ENCODE measurements around the gene NDFIP1.
"Not testable (repeated sequence)": the region's sequence is repeated elsewhere in the genome, so short reads cannot be mapped to it uniquely, and the experiment has no call there.

NDFIP1 gene

DNA sequence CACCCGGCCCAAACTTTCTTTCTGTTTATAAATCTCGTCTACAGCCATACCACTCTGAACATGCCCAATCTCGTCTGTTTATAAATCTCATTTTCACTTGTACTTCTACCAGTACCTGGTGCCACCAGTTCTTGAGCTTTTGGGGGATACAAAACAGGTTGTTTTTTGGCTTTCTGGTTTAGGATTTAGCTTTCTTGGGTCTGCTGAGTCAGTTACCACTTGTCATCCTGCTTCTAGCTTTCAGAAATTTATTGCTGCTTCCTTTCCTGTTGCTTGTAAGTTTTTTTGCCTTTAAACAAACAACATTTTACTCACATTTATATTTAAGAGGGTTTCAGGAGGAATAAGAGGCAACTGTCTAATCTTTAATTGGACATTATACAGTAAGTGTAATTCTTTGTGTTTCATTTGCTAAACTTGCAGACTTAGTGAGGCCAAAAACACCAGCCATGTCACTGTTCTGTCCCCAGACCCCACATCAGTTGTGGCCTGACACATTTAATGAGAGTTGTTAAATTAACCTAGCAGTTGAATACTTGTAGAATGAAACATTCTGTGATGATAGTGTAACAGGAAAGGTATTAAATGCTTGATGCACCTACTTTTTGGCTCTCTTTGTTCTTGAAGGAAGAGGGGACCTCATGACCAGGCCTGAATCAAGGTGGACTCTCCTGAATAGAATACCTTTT is 11.8 kb downstream of the NDFIP1 start:
- DNase-seq, result no peak

GRCh38 chr5:142122121-142122520 is 13.5 kb downstream of the NDFIP1 start:
- no peak for DNase-seq

- no peak for DNase-seq
Observed at GRCh38 chr5:142125378-142125777, 16.8 kb downstream of the NDFIP1 start.

- DNase-seq, result no peak
Observed at GRCh38 chr5:142125963-142126362, 17.4 kb downstream of the NDFIP1 start.

- DNase-seq, result no peak
Observed at GRCh38 chr5:142128675-142129208, 20.2 kb downstream of the NDFIP1 start.

- no peak for DNase-seq
Observed at GRCh38 chr5:142129446-142130066, 21.0 kb downstream of the NDFIP1 start.

GRCh38 chr5:142131394-142131793 is 22.8 kb downstream of the NDFIP1 start:
- DNase-seq, result no peak

- no peak for DNase-seq
Observed at GRCh38 chr5:142132916-142133315, 24.3 kb downstream of the NDFIP1 start.

- no peak for DNase-seq
Observed at GRCh38 chr5:142133330-142134206, 25.0 kb downstream of the NDFIP1 start.

DNA sequence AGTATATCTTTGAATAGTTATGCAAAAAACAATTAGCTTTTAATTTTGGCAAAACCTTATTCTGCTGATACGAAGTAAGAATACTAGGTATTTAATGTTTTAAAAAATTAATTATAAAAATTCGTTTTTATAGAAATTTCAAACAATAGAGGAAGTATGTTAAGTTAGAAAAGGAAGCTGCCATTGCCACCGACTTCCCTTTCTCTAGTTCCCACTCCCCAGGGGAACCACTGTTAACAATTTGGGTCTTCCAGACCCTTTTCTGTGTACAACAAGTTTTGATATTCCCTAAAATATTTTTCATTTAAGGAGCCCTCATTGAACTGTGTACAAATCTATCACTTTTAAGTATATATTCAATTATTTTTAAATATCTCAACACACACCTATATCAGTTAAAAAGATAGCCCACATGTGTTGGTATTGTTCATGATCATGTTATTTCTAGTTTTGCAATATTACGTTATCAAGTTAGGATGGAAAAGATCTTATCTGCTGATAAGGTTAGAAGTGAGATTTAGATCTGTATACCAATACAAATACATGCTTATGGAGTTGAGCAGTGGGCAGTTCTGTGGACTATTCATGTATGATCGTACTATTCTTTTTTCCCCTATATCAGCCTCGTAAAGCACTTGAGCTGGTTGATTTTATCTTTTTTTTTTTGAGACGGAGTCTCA is 25.9 kb downstream of the NDFIP1 start:
- no peak for DNase-seq

- DNase-seq, result no peak
Observed at GRCh38 chr5:142141463-142141862, 32.9 kb downstream of the NDFIP1 start.

DNA sequence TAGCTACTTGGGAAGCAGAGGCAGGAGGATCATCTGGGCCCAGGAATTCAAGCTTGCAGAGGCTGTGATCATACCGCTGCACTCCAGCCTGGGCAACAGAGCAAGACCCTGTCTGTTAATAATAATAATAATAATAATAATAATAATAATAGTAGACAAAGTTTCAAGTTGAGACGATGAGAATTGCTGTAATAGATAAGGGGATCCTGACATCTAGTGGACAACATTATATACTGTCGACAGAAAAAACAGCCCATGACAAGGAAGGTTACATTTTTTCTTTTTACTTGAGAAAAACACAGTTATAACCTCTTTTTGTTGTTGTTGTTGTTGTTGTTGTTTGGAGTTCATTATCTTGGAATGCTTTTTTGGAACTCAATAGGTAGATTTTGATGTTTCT is 35.3 kb downstream of the NDFIP1 start:
- DNase-seq, result peak in 1 of 2 experiments; percentile 10

DNA sequence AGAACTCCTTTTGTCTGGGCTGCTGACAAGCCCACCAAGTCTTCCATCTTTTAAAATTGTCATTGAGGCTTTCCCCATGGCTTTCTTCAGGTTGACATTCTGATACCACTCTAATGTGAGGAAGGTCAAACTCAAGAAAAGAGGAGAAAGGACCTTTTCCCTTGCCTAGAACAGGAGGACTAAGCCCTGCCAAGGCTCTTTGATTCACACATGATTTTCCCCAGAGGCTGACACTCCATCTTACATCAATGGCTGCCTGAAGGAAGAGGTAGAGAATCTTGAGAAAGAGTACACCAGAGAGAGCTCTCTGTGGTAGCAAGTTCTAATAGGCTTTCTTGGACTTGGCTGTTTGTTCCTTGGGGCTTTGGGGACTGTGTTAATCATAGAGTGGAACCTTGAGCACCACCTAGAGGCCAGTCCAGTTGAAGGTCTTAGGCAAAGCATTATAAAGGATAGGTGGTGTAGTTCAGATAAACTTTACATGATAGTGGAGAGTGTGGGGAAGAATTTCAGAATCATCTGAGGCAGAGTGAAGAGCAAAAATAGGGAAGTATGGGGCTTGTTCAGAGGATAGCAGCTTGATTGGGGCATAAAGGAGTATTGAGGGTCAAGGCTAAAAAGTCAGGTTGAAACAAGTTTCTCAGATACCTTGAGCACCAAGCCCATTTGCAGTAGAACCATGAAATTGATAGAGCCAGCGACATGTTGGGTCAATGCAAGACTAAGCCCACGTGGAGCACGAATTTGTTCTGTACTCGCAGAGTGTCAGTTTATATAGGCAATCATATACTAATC is 36.7 kb downstream of the NDFIP1 start:
- DNase-seq, result peak; percentile 8 to 54

DNA sequence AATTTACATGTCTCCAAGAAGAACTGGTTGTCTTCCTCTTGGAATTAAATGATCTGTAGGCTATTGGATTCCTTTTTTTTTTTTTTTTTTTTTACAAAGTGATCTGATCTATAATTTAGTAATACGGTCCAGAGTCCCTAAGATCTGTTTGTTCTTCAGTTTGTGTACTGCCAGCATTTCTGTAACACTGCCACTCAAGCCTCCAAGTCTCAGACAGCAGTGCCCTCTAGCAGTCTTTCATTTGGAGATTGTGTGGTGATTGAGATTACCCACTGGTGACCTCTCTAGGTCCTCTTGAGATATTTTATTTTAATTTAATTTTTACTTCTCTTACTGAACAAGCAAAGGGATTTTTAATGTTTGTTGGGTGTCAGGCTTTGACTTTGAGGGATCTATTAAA is 40.8 kb downstream of the NDFIP1 start:
- no peak for DNase-seq

DNA sequence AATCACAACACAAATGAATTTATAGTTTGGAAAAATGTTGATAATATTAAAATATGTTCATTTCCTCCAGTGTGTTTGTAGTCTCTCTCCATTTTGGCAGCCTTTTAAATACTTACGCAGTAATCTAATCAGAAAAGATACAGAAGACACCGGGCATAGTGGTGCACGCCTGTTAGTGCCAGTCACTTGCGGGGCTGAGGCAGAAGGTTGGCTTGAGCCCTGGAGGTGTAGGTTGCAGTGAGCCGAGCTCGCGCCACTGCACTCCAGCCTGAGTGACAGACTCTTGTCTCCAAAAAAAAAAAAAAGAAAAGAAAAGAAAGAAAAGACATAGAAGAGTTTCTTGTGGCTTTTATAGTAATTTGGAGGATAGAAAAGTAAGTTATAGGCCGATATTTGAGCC is 41.9 kb downstream of the NDFIP1 start:
- no peak for DNase-seq

GRCh38 chr5:142151436-142152383 is 43.1 kb downstream of the NDFIP1 start:
- peak; percentile 60 to 61 for DNase-seq

- DNase-seq, result no peak
Observed at GRCh38 chr5:142152384-142152732, 43.8 kb downstream of the NDFIP1 start.

DNA sequence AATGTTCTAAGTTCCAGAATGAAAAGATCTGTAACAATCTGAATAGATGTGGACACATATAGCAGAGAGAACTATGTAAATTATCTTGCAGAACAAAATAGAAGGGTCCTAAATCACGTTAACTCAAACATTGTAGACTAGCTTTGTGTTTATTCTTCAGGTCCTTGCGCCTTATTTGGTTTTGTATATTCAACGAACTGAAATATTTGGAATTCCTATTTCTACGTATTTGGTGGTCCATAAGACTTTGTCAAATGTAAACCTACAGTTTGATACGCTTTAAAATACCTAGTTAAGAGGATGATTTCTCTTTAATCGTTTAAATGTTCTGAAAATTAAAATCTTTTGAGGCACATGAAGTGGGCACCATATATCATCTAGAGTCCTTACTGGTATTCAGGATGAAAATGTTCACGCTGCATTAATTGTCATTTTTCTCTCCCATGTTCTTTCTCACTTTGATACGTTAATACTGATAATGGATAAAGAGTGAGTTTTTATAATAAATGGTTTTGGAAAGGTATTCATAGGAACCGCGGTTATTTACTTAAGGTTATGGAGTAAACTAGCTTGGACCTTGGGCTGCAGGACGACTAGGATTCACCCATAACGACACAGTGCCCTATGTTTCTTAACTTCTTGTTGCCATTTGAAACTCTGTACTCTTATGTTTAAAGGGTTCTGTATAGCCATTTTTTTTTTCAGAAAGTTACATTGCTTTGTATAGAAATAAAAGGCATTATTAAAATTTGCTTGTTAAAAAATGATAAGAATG is 45.3 kb downstream of the NDFIP1 start:
- no peak for DNase-seq

DNA sequence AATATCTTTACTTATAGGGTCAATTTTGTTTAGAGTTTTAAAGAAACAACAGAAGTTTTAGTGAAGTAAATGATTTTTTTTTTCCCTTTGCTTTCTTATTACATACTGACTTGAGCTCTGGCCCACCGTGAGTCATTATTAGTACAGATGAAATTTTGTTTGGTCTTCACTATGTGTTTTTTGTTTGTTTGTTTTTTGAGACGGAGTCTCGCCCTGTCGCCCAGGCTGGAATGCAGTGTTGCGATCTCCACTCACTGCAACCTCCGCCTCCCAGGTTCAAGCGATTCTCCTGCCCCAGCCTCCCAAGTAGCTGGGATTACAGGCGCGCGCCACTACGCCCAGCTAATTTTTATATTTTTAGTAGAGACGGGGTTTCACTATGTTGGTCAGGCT is 45.9 kb downstream of the NDFIP1 start:
- DNase-seq, result not testable (repeated sequence)

- DNase-seq, result no peak
Observed at GRCh38 chr5:142156839-142157463, 48.4 kb downstream of the NDFIP1 start.
